Uterus (tissue), 2 donors: Measurements from ENCODE around the gene FBLN1.

Source experiments
- POLR2A ChIP-seq, 2 donors: fragments of 450-650 bp; IDR thresholded peaks; one replicate each; pipeline ENCODE4 v1.6.1; 2016; ENCODE audit warnings: antibody characterized with exemption in 2 of 2, mild to moderate bottlenecking in 1 of 2, moderate library complexity in 1 of 2
- TF ChIP-seq, protein P1 (sequence below), 4 experiments: fragments of 200-600 bp in 2 of 4; fragments of 450-650 bp in 2 of 4; sonication (generic) in 2 of 4; IDR thresholded peaks; one replicate each; pipeline ENCODE4 v1.5.1; 2016 to 2019; ENCODE audit warnings: antibody characterized with exemption in 4 of 4, mild to moderate bottlenecking in 2 of 4, moderate library complexity in 1 of 4

DNA sequence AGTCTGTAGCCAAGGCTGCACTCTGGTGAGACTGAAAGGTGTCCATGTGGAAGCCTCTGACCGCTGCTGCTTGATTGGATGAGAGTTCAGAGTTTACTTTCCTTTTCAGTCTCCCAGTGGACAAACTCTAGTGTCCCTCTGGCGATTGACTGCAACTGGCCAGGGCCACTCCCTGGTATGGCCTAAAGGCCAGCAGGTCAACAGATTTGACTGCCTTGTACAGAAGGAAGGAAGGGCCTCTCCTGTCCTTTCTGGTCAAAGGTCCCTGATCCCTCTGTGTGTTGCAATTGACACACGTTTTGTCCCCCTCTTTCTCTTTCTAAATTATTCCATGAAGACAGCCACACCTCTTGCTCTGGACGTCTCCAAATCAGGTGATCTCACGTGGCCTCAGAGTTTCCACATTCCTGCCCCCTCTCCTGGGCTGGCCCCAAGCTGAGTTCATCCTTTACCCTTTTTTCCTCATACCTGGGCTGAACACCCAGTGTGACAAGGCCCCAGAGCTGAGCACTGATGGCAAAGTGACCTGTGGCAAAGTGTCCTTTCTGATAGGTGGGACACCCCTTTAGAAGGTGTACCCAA is 18.7 kb upstream of the FBLN1 start:
- TF ChIP-seq, protein P1, sequence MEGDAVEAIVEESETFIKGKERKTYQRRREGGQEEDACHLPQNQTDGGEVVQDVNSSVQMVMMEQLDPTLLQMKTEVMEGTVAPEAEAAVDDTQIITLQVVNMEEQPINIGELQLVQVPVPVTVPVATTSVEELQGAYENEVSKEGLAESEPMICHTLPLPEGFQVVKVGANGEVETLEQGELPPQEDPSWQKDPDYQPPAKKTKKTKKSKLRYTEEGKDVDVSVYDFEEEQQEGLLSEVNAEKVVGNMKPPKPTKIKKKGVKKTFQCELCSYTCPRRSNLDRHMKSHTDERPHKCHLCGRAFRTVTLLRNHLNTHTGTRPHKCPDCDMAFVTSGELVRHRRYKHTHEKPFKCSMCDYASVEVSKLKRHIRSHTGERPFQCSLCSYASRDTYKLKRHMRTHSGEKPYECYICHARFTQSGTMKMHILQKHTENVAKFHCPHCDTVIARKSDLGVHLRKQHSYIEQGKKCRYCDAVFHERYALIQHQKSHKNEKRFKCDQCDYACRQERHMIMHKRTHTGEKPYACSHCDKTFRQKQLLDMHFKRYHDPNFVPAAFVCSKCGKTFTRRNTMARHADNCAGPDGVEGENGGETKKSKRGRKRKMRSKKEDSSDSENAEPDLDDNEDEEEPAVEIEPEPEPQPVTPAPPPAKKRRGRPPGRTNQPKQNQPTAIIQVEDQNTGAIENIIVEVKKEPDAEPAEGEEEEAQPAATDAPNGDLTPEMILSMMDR (IDR thresholded peaks at IDR 0.05) = no peak
- TF ChIP-seq POLR2A (IDR thresholded peaks at IDR 0.05) = no peak
